ENCODE data around the gene RCAN2.

Gene RCAN2

GRCh38 chr6:46320505-46320904 is 170.7 kb downstream of the RCAN2 start:
- no peak for DNase-seq
- in situ Hi-C loops (cut with MboI; ENCODE audit: low pct_unique_long_range_greater_than_20kb, low sequenced_read_pairs): no loop called here

- no peak for DNase-seq
- in situ Hi-C loops (cut with MboI; ENCODE audit: low pct_unique_long_range_greater_than_20kb, low sequenced_read_pairs): no loop called here
Measured at GRCh38 chr6:46315589-46315988, 175.7 kb downstream of the RCAN2 start.

- no peak for DNase-seq
- in situ Hi-C loops (cut with MboI; ENCODE audit: low pct_unique_long_range_greater_than_20kb, low sequenced_read_pairs): no loop called here
Measured at GRCh38 chr6:46312654-46313053, 178.6 kb downstream of the RCAN2 start.

GRCh38 chr6:46310196-46310595 is 181.1 kb downstream of the RCAN2 start:
- in situ Hi-C loops (cut with MboI; ENCODE audit: low pct_unique_long_range_greater_than_20kb, low sequenced_read_pairs): no loop called here

GRCh38 chr6:46306431-46306830 is 184.8 kb downstream of the RCAN2 start:
- no peak for DNase-seq
- in situ Hi-C loops (cut with MboI; ENCODE audit: low pct_unique_long_range_greater_than_20kb, low sequenced_read_pairs): no loop called here

More at GRCh38 chr6:46310196-46310595, 181.1 kb downstream of the RCAN2 start:
- no peak for DNase-seq

- in situ Hi-C loops (cut with MboI; ENCODE audit: low pct_unique_long_range_greater_than_20kb, low sequenced_read_pairs): no loop called here
Measured at GRCh38 chr6:46305833-46306232, 185.4 kb downstream of the RCAN2 start.

GRCh38 chr6:46305236-46305635 is 186.0 kb downstream of the RCAN2 start:
- in situ Hi-C loops (cut with MboI; ENCODE audit: low pct_unique_long_range_greater_than_20kb, low sequenced_read_pairs): no loop called here
- no peak for DNase-seq

More at GRCh38 chr6:46305833-46306232, 185.4 kb downstream of the RCAN2 start:
- no peak for DNase-seq

GRCh38 chr6:46302816-46303215 is 188.4 kb downstream of the RCAN2 start:
- no peak for DNase-seq
- in situ Hi-C loops (cut with MboI; ENCODE audit: low pct_unique_long_range_greater_than_20kb, low sequenced_read_pairs): no loop called here

- in situ Hi-C loops (cut with MboI; ENCODE audit: low pct_unique_long_range_greater_than_20kb, low sequenced_read_pairs): no loop called here
- no peak for DNase-seq
Measured at GRCh38 chr6:46302176-46302575, 189.1 kb downstream of the RCAN2 start.

GRCh38 chr6:46299253-46299652 is 192.0 kb downstream of the RCAN2 start:
- in situ Hi-C loops (cut with MboI; ENCODE audit: low pct_unique_long_range_greater_than_20kb, low sequenced_read_pairs): no loop called here
- DNase-seq: no peak

GRCh38 chr6:46296586-46296985 is 194.7 kb downstream of the RCAN2 start:
- in situ Hi-C loops (cut with MboI; ENCODE audit: low pct_unique_long_range_greater_than_20kb, low sequenced_read_pairs): no loop called here
- DNase-seq: no peak

- in situ Hi-C loops (cut with MboI; ENCODE audit: low pct_unique_long_range_greater_than_20kb, low sequenced_read_pairs): no loop called here
- no peak for DNase-seq
Measured at GRCh38 chr6:46293641-46294316, 197.5 kb downstream of the RCAN2 start.

GRCh38 chr6:46291880-46292279 is 199.4 kb downstream of the RCAN2 start:
- in situ Hi-C loops (cut with MboI; ENCODE audit: low pct_unique_long_range_greater_than_20kb, low sequenced_read_pairs): no loop called here
- DNase-seq: no peak

GRCh38 chr6:46291275-46291633 is 200.0 kb downstream of the RCAN2 start:
- no peak for DNase-seq
- in situ Hi-C loops (cut with MboI; ENCODE audit: low pct_unique_long_range_greater_than_20kb, low sequenced_read_pairs): no loop called here

- DNase-seq: no peak
- in situ Hi-C loops (cut with MboI; ENCODE audit: low pct_unique_long_range_greater_than_20kb, low sequenced_read_pairs): no loop called here
Measured at GRCh38 chr6:46290421-46291274, 200.6 kb downstream of the RCAN2 start.

GRCh38 chr6:46289898-46290297 is 201.4 kb downstream of the RCAN2 start:
- no peak for DNase-seq
- in situ Hi-C loops (cut with MboI; ENCODE audit: low pct_unique_long_range_greater_than_20kb, low sequenced_read_pairs): no loop called here

- DNase-seq: no peak
- in situ Hi-C loops (cut with MboI; ENCODE audit: low pct_unique_long_range_greater_than_20kb, low sequenced_read_pairs): no loop called here
Measured at GRCh38 chr6:46288835-46289234, 202.4 kb downstream of the RCAN2 start.

GRCh38 chr6:46287681-46288080 is 203.6 kb downstream of the RCAN2 start:
- DNase-seq: no peak
- in situ Hi-C loops (cut with MboI; ENCODE audit: low pct_unique_long_range_greater_than_20kb, low sequenced_read_pairs): no loop called here

- no peak for DNase-seq
- in situ Hi-C loops (cut with MboI; ENCODE audit: low pct_unique_long_range_greater_than_20kb, low sequenced_read_pairs): no loop called here
Measured at GRCh38 chr6:46287043-46287442, 204.2 kb downstream of the RCAN2 start.

GRCh38 chr6:46284475-46284874 is 206.8 kb downstream of the RCAN2 start:
- in situ Hi-C loops (cut with MboI; ENCODE audit: low pct_unique_long_range_greater_than_20kb, low sequenced_read_pairs): no loop called here
- DNase-seq: no peak

GRCh38 chr6:46281110-46281509 is 210.1 kb downstream of the RCAN2 start:
- in situ Hi-C loops (cut with MboI; ENCODE audit: low pct_unique_long_range_greater_than_20kb, low sequenced_read_pairs): no loop called here
- DNase-seq: no peak

Data from KBM-7 (cell line).